SK-N-SH (cell line): ENCODE data around the gene NDUFB6. TPM values are rescaled to one million over a fixed set of nuclear protein-coding genes. Genes with fewer than 3 reads are reported as not detected.
A peak's percentile ranks its signal among the peaks of the same experiment; 100 is the strongest.

Experiments used
- CTCF ChIA-PET: fragments of 300-600, 350-600 bp; formaldehyde crosslinking; extraction: SDS; loops from one replicate; lab custom pipeline; 2021; lab: Yijun Ruan, JAX
- POLR2A ChIA-PET: fragments of 350-600 bp; sonication (Branson Sonifier 250); formaldehyde crosslinking; extraction: SDS; loops from one replicate; lab custom pipeline; 2020; ENCODE audit warnings: antibody characterized with exemption, inconsistent platforms; lab: Yijun Ruan, JAX
- DNase-seq: peaks from one replicate; pipeline ENCODE4 v3.0.0; 2012
- H2AFZ ChIP-seq: fragments of 200-600 bp; sonication (generic); 2 replicates; pipeline ENCODE4 v1.8.1; 2016; ENCODE audit warnings: antibody characterized with exemption, mild to moderate bottlenecking, low read depth
- H3F3A ChIP-seq: fragments of 200-600 bp; sonication (generic); replicated peaks from 2 replicates; pipeline ENCODE3; 2016; ENCODE audit warnings: antibody characterized with exemption, mild to moderate bottlenecking; ENCODE audit not compliant: insufficient read depth
- H3K27ac ChIP-seq, 2 experiments: fragments of 200-500 bp in 1 of 2; fragments of 200-600 bp in 1 of 2; sonication (Bioruptor generic) in 1 of 2; sonication (generic), shearing (Covaris generic) in 1 of 2; 2 replicates each; pipeline versions ENCODE4 v1.5.1 to v1.6.1; 2014 to 2016; ENCODE audit warnings: low read depth in 2 of 2, inconsistent platforms in 1 of 2, low read length in 1 of 2, mild to moderate bottlenecking in 1 of 2, mixed read lengths in 1 of 2
- H3K27me3 ChIP-seq: fragments of 200-600 bp; sonication (generic), shearing (Covaris generic); 2 replicates; pipeline ENCODE4 v1.6.1; 2016; ENCODE audit warnings: mixed run types; ENCODE audit not compliant: insufficient read depth
- H3K36me3 ChIP-seq, 2 experiments: fragments of 200-500 bp in 1 of 2; fragments of 200-600 bp in 1 of 2; sonication (Bioruptor generic) in 1 of 2; sonication (generic) in 1 of 2; replicated peaks in 1 of 2; 2 replicates each; pipeline versions ENCODE3 to v1.5.1; 2014 to 2016; ENCODE audit warnings: low read length in 1 of 2, mild to moderate bottlenecking in 1 of 2; ENCODE audit not compliant: insufficient read depth in 2 of 2, control insufficient read depth in 1 of 2
- H3K4me1 ChIP-seq, 2 experiments: fragments of 200-500 bp in 1 of 2; fragments of 200-600 bp in 1 of 2; sonication (Bioruptor generic) in 1 of 2; sonication (generic), shearing (Covaris generic) in 1 of 2; 2 replicates each; pipeline versions ENCODE4 v1.5.1 to v1.6.1; 2014 to 2016; ENCODE audit warnings: low read depth in 1 of 2, low read length in 1 of 2, mixed run types in 1 of 2; ENCODE audit not compliant: insufficient read depth in 2 of 2, control insufficient read depth in 1 of 2
- H3K4me2 ChIP-seq: fragments of 200-600 bp; sonication (generic), shearing (Covaris generic); 2 replicates; pipeline ENCODE4 v1.6.1; 2017; ENCODE audit warnings: mixed run types
- H3K4me3 ChIP-seq, 2 experiments: fragments of 200-500 bp in 1 of 2; fragments of 200-600 bp in 1 of 2; sonication (Bioruptor generic) in 1 of 2; sonication (generic), shearing (Covaris generic) in 1 of 2; 2 replicates each; pipeline versions ENCODE4 v1.5.1 to v1.8.1; 2014 to 2016; ENCODE audit warnings: low read depth in 2 of 2, inconsistent platforms in 1 of 2, low read length in 1 of 2, mild to moderate bottlenecking in 1 of 2, mixed read lengths in 1 of 2, moderate library complexity in 1 of 2
- H3K79me2 ChIP-seq: fragments of 200-600 bp; sonication (generic); 2 replicates; pipeline ENCODE4 v1.8.1; 2017; ENCODE audit warnings: mild to moderate bottlenecking; ENCODE audit not compliant: insufficient read depth
- H3K9ac ChIP-seq: fragments of 200-600 bp; sonication (generic); 2 replicates; pipeline ENCODE4 v1.6.1; 2017; ENCODE audit warnings: mixed run types
- H3K9me2 ChIP-seq: fragments of 200-600 bp; sonication (generic); 2 replicates; pipeline ENCODE4 v1.6.1; 2017; ENCODE audit warnings: mixed run types
- H3K9me3 ChIP-seq: fragments of 200-600 bp; sonication (generic); 2 replicates; pipeline ENCODE4 v1.6.1; 2017; ENCODE audit warnings: mixed run types, mild to moderate bottlenecking, moderate library complexity
- H4K20me1 ChIP-seq: fragments of 200-600 bp; sonication (generic); 2 replicates; pipeline ENCODE4 v1.6.1; 2017; ENCODE audit warnings: mild to moderate bottlenecking, mixed run types; ENCODE audit not compliant: insufficient read depth
- CHD2 ChIP-seq: fragments of 150-350 bp; IDR thresholded peaks from 2 replicates; pipeline ENCODE4 v1.6.1; 2018; ENCODE audit warnings: low read length; ENCODE audit not compliant: partially characterized antibody
- EP300 ChIP-seq, 2 experiments: IDR thresholded peaks; 2 replicates each; pipeline versions ENCODE4 v1.4.0 to v1.6.1; 2012; ENCODE audit warnings: borderline replicate concordance in 1 of 2, low read depth in 1 of 2, low read length in 1 of 2
- FOXJ3 ChIP-seq: sonication (generic); formaldehyde crosslinking; IDR thresholded peaks from 2 replicates; pipeline ENCODE4 v1.5.1; 2020; ENCODE audit warnings: mild to moderate bottlenecking, missing genetic modification reagents
- FOXM1 ChIP-seq: IDR thresholded peaks from 2 replicates; pipeline ENCODE4 v1.4.0; 2012; ENCODE audit warnings: low read depth, mild to moderate bottlenecking
- IRF3 ChIP-seq: fragments of 150-350 bp; IDR thresholded peaks from 2 replicates; pipeline ENCODE4 v1.6.1; 2016; ENCODE audit warnings: mild to moderate bottlenecking, low read depth, low read length
- JUND ChIP-seq: IDR thresholded peaks from 2 replicates; pipeline ENCODE4 v1.4.0; 2012
- MAX ChIP-seq: IDR thresholded peaks from 2 replicates; pipeline ENCODE4 v1.4.0; 2012; ENCODE audit warnings: low read depth
- NFIC ChIP-seq: IDR thresholded peaks from 2 replicates; pipeline ENCODE4 v1.4.0; 2012; ENCODE audit warnings: borderline replicate concordance
- PBX3 ChIP-seq: IDR thresholded peaks from 2 replicates; pipeline ENCODE4; 2012
- POLR2AphosphoS5 ChIP-seq: IDR thresholded peaks from 2 replicates; pipeline ENCODE4 v1.6.1; 2012; ENCODE audit warnings: low read depth, low read length
- RAD21 ChIP-seq: IDR thresholded peaks from 2 replicates; pipeline ENCODE4 v1.6.1; 2012; ENCODE audit warnings: mild to moderate bottlenecking, low read length
- RCOR1 ChIP-seq: fragments of 150-350 bp; IDR thresholded peaks from 2 replicates; pipeline ENCODE4 v1.6.1; 2017; ENCODE audit warnings: antibody characterized with exemption, low read length
- REST ChIP-seq: IDR thresholded peaks from 2 replicates; pipeline ENCODE4 v1.6.1; 2012; ENCODE audit warnings: mild to moderate bottlenecking, low read depth, low read length, moderate library complexity
- RXRA ChIP-seq: IDR thresholded peaks from 2 replicates; pipeline ENCODE4 v1.4.0; 2012; ENCODE audit warnings: low read depth, mild to moderate bottlenecking, borderline replicate concordance
- SMC3 ChIP-seq: IDR thresholded peaks from 2 replicates; pipeline ENCODE4 v1.6.1; 2012; ENCODE audit warnings: low read depth, low read length, improper control_type of control experiment
- TCF12 ChIP-seq: IDR thresholded peaks from 2 replicates; pipeline ENCODE4 v1.4.0; 2012
- USF1 ChIP-seq: IDR thresholded peaks from 2 replicates; pipeline ENCODE4 v1.4.0; 2012; ENCODE audit warnings: low read depth, borderline replicate concordance
- USF2 ChIP-seq: fragments of 150-350 bp; IDR thresholded peaks from 2 replicates; pipeline ENCODE4 v1.6.1; 2017; ENCODE audit warnings: antibody characterized with exemption, low read length, low read depth, borderline replicate concordance
- ZBTB33 ChIP-seq: IDR thresholded peaks from 2 replicates; pipeline ENCODE4 v1.4.0; 2012; ENCODE audit warnings: low read depth, borderline replicate concordance
- WGBS: methylation state at CpG from one replicate; pipeline ENCODE4 v1.1.6; 2017; ENCODE audit warnings: low lambda C conversion rate; 5-methylcytosine and 5-hydroxymethylcytosine counted together
- polyA plus RNA-seq, 3 experiments: library from polyadenylated mRNA; depleted of rRNA; stranded (reverse); fragments of >200 nt; gene quantifications; 2 replicates each; pipeline ENCODE4 v1.2.3, GENCODE V29; 2012

NDUFB6 gene
- polyA plus RNA-seq, 1 of the 3 experiments (the other 2 are of a cell fraction): 96.2 TPM

- TF ChIP-seq IRF3 (no peak), SMC3 (no peak), EP300 (IDR thresholded peaks at IDR 0.05; ENCODE audit: borderline replicate concordance in 1 of 2, low read depth in 1 of 2, low read length in 1 of 2) (0 out of 4 replicates have a peak, but pooled peaks of 1 of the 2 experiments have one; percentile 16), FOXM1 (no peak), REST (no peak), RCOR1 (peak; percentile 60; the same call in 1 of the 2 replicates)
Measured at GRCh38 chr9:32572900-32573523, at the start of gene NDUFB6 (continued).

GRCh38 chr9:32618261-32618660 is 45.3 kb upstream of the NDUFB6 start:
- H3K9me3 ChIP-seq: no peaks in the 10 kb centered on the region
- H4K20me1 ChIP-seq: no peaks in the 10 kb centered on the region
- H3K4me3 ChIP-seq: no peak overlapping the region
- H2AFZ ChIP-seq: no peak overlapping the region
- no peak overlapping the region for H3K9ac ChIP-seq
- no peak overlapping the region for H3K27ac ChIP-seq
- no peaks in the 10 kb centered on the region for H3K9me2 ChIP-seq
- ChIA-PET POLR2A (no interaction called here), CTCF (interaction anchor here (1.5 kb wide), 1 partner anchor 240 kb away, joined by 5 read pairs; no protein-coding TSS in a partner anchor)
- TF ChIP-seq POLR2AphosphoS5 (no peak), TCF12 (no peak), RXRA (no peak), MAX (no peak), EP300 (IDR thresholded peaks at IDR 0.05; ENCODE audit: borderline replicate concordance in 1 of 2, low read depth in 1 of 2, low read length in 1 of 2) (no peak), USF1 (no peak), IRF3 (no peak), CHD2 (no peak), JUND (no peak), FOXJ3 (CRISPR knock-in tag) (no peak), PBX3 (no peak), USF2 (no peak), NFIC (no peak), RAD21 (no peak), ZBTB33 (no peak), RCOR1 (no peak), SMC3 (no peak)
- H3K27me3 ChIP-seq: no peaks in the 10 kb centered on the region; the same call in 1 of the 2 replicates
- no peaks in the 10 kb centered on the region for H3K36me3 ChIP-seq
- H3K79me2 ChIP-seq: no peaks in the 10 kb centered on the region
- no peaks in the 10 kb centered on the region for H3K4me1 ChIP-seq
- DNase-seq: no peak
- H3F3A ChIP-seq: no peaks in the 10 kb centered on the region
- no peak overlapping the region for H3K4me2 ChIP-seq
- 33% methylated on average over 5 of the region's 5 CpGs for WGBS
